NOMO-1 treated with DMSO at 0.1 percent for 48 hours (cell line): ENCODE measurements around the gene PRRC2A.

ENCODE experiments used
- DNase-seq: peaks from one replicate; lab custom pipeline; 2025; ENCODE audit not compliant: unreplicated experiment; lab: John Stamatoyannopoulos, UW

Gene PRRC2A

DNA sequence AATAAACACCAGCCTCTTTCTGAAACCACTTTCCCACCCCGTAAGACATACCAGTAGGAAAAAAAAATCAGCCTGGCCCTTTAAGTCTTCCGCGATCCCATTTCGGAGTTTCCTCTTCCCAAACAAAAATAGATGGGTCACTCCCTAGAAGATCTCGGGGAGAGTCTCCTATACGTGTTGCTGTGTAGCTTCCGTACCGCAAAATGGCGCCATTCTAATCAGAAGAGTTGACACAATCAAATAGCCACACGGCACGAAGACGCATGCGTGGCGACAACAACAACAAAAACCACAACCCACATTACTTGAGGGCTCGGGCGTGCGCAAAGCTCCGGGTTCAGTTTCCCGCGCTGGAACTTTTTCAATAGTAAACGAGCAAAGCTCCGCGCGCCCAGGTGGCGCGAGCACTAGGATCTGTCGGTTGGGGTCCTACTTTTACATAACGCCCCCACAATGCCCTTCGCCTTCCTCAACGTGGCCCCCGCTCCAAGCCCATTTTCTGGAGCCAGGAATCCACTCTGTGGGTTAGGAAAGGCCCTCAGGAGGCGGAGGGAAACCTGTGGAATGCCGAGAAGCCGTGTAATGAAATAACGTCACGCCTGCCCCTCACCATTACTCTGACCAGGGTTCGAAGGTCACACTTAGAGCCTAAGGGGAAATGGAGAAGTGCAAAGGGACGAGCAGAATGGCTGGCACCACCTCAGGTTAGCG is 44.4 kb downstream of the PRRC2A start, which contains the start of gene GPANK1:
Gene GPANK1 (minus strand): TSS at position 208 of the 711 bp plus-strand sequence. CDS start 519 bp downstream, outside the sequence.
- DNase-seq, result peak; percentile 89

DNA sequence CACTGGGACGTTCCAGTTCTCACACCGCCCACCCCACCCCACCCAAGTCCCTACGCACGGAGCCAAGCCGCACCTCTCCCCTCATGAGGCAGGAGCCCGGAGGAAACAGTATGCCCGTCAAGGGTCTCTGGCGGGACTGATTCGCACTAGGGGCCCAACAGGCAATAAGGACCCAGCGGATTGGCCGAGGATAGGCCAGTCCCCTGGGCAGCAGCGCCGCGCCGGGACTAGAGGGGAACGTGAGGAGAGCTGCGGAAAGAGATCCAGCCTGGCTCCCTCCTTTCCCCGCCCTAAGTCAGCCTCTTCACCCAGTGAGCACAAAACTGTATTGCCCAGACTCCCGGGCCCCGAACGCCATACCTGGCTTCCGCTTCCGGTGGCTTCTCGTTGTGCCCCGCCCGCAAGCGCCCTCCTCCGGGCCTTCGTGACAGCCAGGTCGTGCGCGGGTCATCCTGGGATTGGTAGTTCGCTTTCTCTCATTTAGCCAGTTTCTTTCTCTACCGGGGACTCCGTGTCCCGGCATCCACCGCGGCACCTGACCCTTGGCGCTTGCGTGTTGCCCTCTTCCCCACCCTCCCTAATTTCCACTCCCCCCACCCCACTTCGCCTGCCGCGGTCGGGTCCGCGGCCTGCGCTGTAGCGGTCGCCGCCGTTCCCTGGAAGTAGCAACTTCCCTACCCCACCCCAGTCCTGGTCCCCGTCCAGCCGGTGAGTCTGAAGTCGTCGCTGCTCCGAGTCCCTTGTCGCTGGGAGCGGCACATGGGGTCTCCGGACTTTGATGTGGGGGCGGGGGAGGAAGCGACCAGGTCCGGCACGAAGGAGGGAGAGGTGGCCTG is 45.2 kb downstream of the PRRC2A start, which contains the start of gene CSNK2B:
Gene CSNK2B (plus strand): TSS at position 580 of the 836 bp plus-strand sequence. CDS start 752 bp downstream, outside the sequence.
- DNase-seq, result peak; percentile 99

DNA sequence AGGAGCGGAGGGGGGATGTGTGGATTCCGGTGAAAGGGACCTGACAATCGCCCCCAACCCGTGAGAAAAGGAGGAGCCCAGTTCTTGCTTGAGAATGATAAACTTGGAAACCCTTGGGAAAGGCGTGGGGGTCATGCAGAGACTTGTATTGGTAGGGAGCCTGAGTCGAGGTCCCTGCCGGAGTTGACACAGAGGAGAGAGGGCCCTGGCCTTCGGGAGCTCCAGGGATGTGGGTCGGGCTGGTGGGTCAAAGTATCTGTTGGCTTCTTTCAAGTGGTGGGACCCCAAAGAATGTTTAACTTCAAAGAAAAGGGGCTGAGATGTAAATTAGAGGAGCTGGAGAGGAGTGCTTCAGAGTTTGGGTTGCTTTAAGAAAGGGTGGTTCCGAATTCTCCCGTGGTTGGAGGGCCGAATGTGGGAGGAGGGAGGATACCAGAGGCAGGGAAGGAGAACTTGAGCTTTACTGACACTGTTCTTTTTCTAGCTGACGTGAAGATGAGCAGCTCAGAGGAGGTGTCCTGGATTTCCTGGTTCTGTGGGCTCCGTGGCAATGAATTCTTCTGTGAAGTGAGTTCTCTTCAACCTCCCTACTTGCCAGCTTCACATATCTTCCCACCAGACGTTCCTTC is 45.9 kb downstream of the PRRC2A start:
- DNase-seq, result peak; percentile 14

DNA sequence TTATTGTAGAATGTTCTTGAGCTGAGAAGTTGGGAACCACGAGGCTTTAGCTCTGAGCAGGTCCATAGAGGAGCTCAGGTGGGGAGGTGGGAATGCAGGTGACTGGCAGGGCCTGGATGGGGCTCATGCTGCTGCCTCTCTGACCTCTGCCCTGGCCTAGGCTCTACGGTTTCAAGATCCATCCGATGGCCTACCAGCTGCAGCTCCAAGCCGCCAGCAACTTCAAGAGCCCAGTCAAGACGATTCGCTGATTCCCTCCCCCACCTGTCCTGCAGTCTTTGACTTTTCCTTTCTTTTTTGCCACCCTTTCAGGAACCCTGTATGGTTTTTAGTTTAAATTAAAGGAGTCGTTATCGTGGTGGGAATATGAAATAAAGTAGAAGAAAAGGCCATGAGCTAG is 49.2 kb downstream of the PRRC2A start, which contains the start of gene LY6G5B:
Gene LY6G5B (plus strand): TSS at position 301 of the 400 bp plus-strand sequence. CDS start 975 bp downstream, outside the sequence.
- DNase-seq, result no peak

DNA sequence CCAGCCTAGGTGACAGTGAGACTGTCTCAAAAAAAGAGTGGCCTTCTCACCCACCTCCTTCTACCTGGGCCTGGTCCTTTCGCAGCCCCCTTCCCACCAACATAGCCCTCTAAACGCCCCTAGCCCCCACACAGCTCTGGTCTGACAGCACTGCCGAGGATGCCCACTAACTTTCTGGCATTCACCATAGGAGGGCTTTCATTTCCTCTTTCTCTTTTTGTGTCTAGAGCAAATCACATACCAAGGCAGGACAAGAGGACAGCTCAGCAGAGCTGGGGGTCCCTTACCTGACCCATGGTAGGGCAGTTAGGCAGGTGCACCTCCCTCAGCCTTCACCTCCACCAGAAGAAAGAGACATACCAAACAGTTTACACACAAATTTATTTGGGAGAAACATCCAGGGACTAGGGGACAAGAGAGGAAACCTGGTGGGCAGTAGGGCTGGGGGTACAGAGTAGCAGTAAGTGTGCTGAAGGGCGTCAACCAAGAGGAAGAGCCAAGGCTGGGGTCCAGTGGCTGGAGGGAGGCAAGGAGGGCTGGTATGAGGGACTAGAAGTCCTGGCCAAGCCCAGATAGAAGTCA is 55.9 kb downstream of the PRRC2A start:
- DNase-seq, result peak; percentile 35

DNA sequence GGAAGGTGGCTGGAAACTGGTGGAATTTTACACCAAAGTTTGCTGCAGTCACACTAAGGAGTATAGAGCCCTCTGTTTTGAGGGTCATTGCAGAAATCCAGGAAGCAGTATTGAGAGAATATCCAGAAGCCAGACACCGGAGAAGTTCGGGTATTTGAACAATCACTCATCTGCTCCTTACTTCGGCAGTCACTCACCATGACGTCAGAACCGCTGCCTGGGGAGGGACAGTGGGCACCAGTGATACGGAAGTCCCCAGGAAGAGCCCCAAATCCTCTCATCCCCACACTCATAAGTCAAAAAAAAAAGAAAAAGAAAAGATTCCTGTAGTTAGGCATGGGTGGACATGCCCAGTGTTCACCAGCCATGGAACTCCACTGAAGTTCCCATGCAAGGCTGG is 56.4 kb downstream of the PRRC2A start:
- DNase-seq, result no peak

DNA sequence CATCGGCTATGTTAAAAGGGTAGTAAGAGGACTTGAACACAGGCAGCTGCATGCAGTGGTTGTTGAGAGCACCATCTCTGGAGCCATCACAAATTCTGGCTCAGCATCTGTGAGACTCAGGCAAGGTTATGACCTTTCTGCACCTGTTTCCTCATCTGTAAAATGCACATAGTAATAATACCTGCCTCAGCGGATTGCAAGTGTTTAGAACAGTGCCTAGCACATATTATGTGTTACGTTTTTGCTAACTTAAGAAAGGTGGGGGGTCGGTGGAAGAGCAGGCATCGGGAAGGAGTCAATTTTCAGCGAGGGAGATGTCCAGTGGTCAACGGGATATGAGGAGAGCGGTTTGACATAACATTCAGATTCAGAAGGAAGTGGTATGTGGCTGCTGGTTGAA is 57.4 kb downstream of the PRRC2A start:
- no peak for DNase-seq

DNA sequence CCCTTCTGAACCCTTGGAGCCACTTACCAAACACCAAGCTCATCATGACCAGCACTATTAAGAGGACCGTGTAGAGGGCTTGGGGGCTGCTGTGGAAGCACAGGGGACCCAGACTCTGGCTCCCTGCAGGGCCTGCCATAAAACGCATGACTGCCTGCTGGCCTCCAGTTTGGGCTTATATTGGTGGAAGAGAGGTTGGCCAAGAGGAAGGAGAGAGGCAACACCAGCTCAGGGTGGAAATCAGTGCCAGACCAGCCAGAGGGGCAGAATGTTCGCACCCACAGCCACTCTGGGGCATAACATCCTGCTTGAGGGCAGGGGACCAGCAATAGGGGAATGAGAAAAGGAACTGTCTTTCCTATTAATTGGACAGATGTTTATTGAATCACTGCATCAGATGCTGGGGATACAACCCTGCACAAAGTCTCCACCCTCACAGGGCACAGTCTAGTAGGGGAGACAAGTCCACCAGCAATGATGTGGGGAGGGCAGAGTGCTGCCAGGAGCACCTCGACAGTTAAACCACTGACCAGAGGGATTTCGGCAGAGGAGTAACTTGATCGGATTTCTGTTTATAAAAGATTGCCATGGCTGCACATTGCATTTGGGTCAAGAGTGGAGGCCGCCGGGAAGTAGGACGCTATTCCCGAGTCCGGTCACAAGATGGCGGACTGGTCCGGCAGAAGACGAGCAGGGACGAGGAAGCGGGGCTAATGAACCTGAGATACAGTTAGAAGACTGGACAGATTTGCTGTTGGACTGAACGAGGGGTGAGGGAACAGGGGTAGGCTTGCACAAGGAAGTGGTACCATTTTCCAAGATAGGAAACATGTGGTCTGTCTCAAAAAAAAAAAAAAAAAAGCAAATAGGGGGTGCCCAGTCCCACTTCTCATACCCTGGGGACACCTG is 60.0 kb downstream of the PRRC2A start, which contains the start of gene LY6G5C:
Gene LY6G5C (minus strand): TSS at position 842 of the 909 bp plus-strand sequence. CDS start 694 bp downstream, at position 148.
- DNase-seq, result peak; percentile 72

DNA sequence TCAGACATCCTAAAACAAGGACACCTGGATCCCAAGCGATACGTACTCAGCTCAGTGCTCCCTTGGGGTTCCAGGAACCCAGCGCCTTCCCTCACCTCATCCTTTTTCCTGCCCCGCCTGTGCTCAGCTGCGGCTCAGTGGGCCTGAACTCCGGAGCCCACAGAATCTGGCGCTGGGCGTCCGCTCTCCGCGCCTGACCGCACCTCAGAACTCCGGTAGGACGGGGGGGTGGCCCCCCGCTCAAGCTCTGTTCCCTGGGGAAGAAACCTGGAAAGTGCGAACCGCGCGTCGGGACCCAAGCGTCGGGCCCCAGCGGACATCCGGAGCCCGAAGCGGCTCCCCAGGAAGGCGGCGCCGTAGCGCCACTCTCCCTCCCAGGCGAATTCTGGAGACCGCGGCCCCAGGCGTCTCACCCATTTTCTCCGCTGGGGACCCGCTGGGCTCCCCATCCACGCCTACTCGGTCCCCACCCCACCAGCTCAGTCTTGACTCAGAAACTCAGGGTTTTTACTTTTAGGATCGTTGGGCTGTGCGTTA is 60.7 kb downstream of the PRRC2A start:
- no peak for DNase-seq

DNA sequence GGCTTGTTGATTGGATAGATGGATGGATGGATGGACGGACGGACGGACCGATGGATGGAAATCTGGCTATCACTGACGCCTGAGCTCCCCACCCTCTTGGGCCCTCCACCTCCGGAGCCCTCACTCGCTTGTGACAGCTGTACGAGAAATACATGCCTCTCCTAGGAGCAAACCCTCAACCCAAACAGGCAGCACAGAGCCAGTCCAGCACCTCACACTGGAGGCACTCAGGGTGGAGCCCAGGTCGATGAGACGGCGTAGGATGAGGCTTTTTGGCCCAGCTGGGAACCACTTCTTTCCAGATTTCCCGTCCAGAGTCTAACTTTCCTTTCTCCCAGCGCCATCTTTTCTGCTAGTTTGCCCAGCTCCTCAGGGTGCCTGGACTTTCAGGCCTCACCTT is 63.1 kb downstream of the PRRC2A start:
- no peak for DNase-seq

DNA sequence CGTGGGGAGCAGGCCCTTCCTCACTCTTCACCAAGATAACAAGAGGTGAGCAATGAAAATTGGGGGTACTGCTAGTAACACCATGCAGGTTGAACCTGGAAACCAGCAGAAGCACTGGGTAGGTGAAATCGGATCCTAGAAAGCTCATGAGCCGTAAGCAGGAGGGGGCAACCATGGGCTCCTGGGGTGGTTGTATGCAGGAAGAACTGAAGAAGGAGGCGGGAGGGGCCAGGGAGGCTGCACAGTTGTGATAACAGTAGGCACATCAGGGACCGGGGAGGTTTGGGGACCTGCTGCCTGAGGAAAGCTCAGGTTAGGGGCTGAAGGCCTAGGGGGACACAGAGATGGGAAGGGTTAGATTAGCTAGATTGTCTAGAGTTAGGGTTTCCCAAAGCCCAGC is 66.0 kb downstream of the PRRC2A start:
- no peak for DNase-seq

DNA sequence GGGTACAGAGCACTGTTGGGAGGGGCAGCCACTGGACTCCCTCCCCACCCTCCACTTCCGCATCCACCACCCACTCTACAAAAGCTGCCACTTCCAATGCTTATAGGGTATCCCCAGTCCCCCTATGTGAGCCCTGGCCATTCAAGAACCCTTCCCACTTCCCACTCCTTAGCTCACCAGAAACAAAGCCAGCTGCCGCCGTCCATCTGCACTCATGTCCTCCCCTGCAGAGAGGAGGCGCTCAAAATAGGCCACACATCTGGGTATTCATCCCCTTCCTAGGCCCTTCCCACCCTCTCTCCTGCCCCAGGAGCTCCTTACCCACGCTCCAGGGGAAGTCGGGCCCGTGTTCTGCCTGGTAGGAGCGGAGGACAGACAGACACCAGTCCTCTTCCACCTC is 66.8 kb downstream of the PRRC2A start:
- no peak for DNase-seq
